ENCODE data around the gene EEF2K.

Gene EEF2K

GRCh38 chr16:22285080-22285479, 79.0 kb downstream of the EEF2K start:
- Histone ChIP-seq H3K9me3 (ENCODE audit: insufficient read depth, low read length) (peaks cover 11% of the 10 kb centered on the region), H3K4me1 (ENCODE audit: insufficient read depth, insufficient read length) (peaks cover 5% of the 10 kb centered on the region), H3K36me3 (ENCODE audit: insufficient read depth, insufficient read length, low read length) (peaks cover 28% of the 10 kb centered on the region), H3K27me3 (ENCODE audit: insufficient read depth, insufficient read length) (no peaks in the 10 kb centered on the region), H3K9ac (ENCODE audit: insufficient read length, low read depth) (no peak overlapping the region), H3K4me3 (ENCODE audit: insufficient read length, low read depth) (no peak overlapping the region)
- DNase-seq (ENCODE audit: low read depth, low spot score), result no peak
- TF ChIP-seq YY1 (IDR thresholded peaks at IDR 0.05; ENCODE audit: insufficient read depth, insufficient read length) (no peak), SUZ12 (IDR thresholded peaks at IDR 0.05; ENCODE audit: extremely low read depth, insufficient read depth, insufficient read length) (no peak), ZNF274 (IDR thresholded peaks at IDR 0.05; ENCODE audit: low read depth, low read length) (no peak)

DNA sequence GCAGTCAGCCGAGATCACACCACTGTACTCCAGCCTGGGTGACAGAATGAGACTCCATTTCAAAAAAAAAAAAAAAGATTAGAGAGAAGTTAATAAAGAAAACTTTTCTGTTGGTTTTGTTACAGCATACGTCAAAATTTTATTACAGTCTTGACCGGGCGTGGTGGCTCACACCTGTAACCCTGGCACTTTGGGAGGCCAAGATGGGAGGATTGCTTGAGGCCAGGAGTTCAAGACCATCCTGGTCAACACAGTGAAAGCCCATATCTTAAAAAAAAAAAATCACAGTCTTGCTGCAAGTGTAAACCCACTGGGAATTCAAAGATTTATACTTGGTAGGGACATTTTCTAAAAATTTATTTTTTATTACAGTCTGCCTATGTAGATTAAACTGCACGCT, 84.9 kb downstream of the EEF2K start:
- no peak overlapping the region for H3K9ac ChIP-seq (ENCODE audit: insufficient read length, low read depth)
- H3K36me3 ChIP-seq (ENCODE audit: insufficient read depth, insufficient read length, low read length), result no peaks in the 10 kb centered on the region
- H3K4me1 ChIP-seq (ENCODE audit: insufficient read depth, insufficient read length), result peaks cover 3% of the 10 kb centered on the region
- no peak overlapping the region for H3K4me3 ChIP-seq (ENCODE audit: insufficient read length, low read depth)
- no peaks in the 10 kb centered on the region for H3K27me3 ChIP-seq (ENCODE audit: insufficient read depth, insufficient read length)
- no peak for TF ChIP-seq SUZ12 (IDR thresholded peaks at IDR 0.05; ENCODE audit: extremely low read depth, insufficient read depth, insufficient read length)
- TF ChIP-seq ZNF274 (IDR thresholded peaks at IDR 0.05; ENCODE audit: low read depth, low read length), result no peak
- TF ChIP-seq YY1 (IDR thresholded peaks at IDR 0.05; ENCODE audit: insufficient read depth, insufficient read length), result no peak
- DNase-seq (ENCODE audit: low read depth, low spot score), result no peak
- no peaks in the 10 kb centered on the region for H3K9me3 ChIP-seq (ENCODE audit: insufficient read depth, low read length)

DNA sequence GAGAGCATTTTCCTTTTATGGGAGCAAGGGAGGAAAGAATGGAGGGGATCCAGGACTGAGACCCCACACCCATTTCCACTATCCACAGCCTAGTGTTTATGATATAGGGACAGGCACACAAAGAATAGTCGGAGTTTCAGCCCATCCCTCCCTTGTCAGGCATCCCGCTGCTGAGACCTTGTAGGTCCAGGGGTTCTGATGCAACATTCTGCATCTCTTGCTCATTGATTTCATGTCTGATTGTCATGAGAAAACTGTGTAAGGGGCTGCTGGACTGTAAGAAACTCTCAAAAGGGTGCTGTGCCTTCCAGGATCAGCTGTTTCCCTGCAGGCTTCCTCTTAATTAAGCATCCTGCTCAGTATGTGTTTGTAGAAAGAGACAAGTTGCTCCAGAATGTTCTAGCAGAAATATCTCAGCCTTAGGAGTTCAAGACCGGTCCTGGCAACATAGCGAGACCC, 85.8 kb downstream of the EEF2K start:
- TF ChIP-seq YY1 (IDR thresholded peaks at IDR 0.05; ENCODE audit: insufficient read depth, insufficient read length) (no peak), SUZ12 (IDR thresholded peaks at IDR 0.05; ENCODE audit: extremely low read depth, insufficient read depth, insufficient read length) (no peak), ZNF274 (IDR thresholded peaks at IDR 0.05; ENCODE audit: low read depth, low read length) (no peak)

DNA sequence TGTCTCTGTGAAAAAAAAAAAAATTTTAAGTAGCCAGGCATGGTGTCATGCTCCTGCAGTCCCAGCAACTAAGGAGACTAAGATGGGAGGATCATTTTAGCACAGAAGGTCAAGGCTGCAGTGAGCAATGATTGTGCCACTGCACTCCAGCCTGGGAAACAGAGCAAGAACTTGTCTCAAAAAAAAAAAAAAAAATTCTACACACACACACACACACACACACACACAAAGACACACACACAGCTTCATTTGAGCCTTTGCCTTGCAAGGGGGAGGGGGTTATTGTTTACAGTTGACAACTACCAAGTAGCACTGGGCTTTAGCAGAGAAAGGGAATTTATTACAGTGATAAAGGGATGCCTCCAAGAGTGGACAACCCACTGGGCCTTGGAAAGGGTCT, 86.2 kb downstream of the EEF2K start:
- Histone ChIP-seq H3K4me3 (ENCODE audit: insufficient read length, low read depth) (no peak overlapping the region), H3K9me3 (ENCODE audit: insufficient read depth, low read length) (no peaks in the 10 kb centered on the region), H3K4me1 (ENCODE audit: insufficient read depth, insufficient read length) (peaks cover 3% of the 10 kb centered on the region), H3K27me3 (ENCODE audit: insufficient read depth, insufficient read length) (no peaks in the 10 kb centered on the region), H3K36me3 (ENCODE audit: insufficient read depth, insufficient read length, low read length) (no peaks in the 10 kb centered on the region), H3K9ac (ENCODE audit: insufficient read length, low read depth) (no peak overlapping the region)
- DNase-seq (ENCODE audit: low read depth, low spot score), result no peak
- TF ChIP-seq SUZ12 (IDR thresholded peaks at IDR 0.05; ENCODE audit: extremely low read depth, insufficient read depth, insufficient read length) (no peak), ZNF274 (IDR thresholded peaks at IDR 0.05; ENCODE audit: low read depth, low read length) (no peak), YY1 (IDR thresholded peaks at IDR 0.05; ENCODE audit: insufficient read depth, insufficient read length) (no peak)

More for the DNA sequence above, 85.8 kb downstream of the EEF2K start:
- no peaks in the 10 kb centered on the region for H3K36me3 ChIP-seq (ENCODE audit: insufficient read depth, insufficient read length, low read length)
- H3K27me3 ChIP-seq (ENCODE audit: insufficient read depth, insufficient read length), result no peaks in the 10 kb centered on the region
- no peaks in the 10 kb centered on the region for H3K9me3 ChIP-seq (ENCODE audit: insufficient read depth, low read length)
- H3K4me3 ChIP-seq (ENCODE audit: insufficient read length, low read depth), result no peak overlapping the region
- peaks cover 3% of the 10 kb centered on the region for H3K4me1 ChIP-seq (ENCODE audit: insufficient read depth, insufficient read length)
- no peak overlapping the region for H3K9ac ChIP-seq (ENCODE audit: insufficient read length, low read depth)
- DNase-seq (ENCODE audit: low read depth, low spot score), result no peak

DNA sequence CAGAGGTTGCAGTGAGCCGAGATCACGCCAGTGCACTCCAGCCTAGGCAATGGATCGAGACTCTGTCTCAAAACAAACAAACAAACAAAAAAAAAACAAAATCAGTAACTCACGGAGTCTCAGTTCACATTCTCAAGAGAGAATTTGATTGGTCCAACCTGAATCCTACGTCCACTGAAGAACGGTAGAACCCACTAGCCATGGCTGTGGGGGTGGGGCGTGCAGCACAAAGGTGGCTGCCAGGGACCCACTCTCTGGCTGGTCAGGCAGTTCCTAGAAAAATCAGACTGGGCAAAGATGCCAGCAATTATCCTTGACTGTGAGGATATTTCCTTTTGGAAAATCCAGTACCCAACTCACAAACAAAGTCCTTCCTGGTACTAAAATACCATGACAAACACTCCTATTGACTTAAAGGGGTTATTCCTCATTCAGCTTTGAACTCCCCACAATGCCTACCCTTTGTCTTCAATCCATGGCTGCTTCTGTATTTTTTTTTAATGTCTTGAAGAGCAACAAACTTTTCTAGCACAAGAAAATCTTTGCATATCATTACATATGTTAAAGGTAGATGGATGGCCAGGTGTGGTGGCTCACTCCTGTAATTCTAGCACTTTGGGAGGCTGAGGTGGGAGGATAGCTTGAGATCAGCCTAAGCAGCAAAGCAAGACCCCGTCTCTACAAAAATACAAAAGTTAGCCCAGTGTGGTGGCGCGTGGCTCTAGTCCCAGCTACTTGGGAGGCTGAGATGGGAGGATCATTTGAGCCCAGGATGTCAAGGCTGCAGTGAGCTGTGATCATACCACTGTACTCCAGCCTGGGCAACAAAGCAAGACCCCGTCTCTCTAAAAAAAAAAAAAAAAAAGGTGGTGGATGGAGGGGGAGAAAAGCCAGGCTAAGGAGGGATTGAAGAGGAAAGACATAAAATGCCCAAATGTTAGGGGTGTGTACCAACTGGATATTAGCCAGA, 87.3 kb downstream of the EEF2K start:
- no peaks in the 10 kb centered on the region for H3K27me3 ChIP-seq (ENCODE audit: insufficient read depth, insufficient read length)
- H3K4me3 ChIP-seq (ENCODE audit: insufficient read length, low read depth), result no peak overlapping the region
- peaks cover 3% of the 10 kb centered on the region for H3K4me1 ChIP-seq (ENCODE audit: insufficient read depth, insufficient read length)
- no peak for DNase-seq (ENCODE audit: low read depth, low spot score)
- no peak for TF ChIP-seq ZNF274 (IDR thresholded peaks at IDR 0.05; ENCODE audit: low read depth, low read length)
- no peak overlapping the region for H3K9ac ChIP-seq (ENCODE audit: insufficient read length, low read depth)
- H3K9me3 ChIP-seq (ENCODE audit: insufficient read depth, low read length), result no peaks in the 10 kb centered on the region
- no peaks in the 10 kb centered on the region for H3K36me3 ChIP-seq (ENCODE audit: insufficient read depth, insufficient read length, low read length)

- H3K4me3 ChIP-seq (ENCODE audit: insufficient read length, low read depth), result peak overlapping the region; percentile 61
- peaks cover 5% of the 10 kb centered on the region for H3K4me1 ChIP-seq (ENCODE audit: insufficient read depth, insufficient read length)
Measured at GRCh38 chr16:22296225-22297113, 90.4 kb downstream of the EEF2K start.

More at GRCh38 chr16:22296225-22297113, 90.4 kb downstream of the EEF2K start:
- DNase-seq (ENCODE audit: low read depth, low spot score), result no peak
- Histone ChIP-seq H3K27me3 (ENCODE audit: insufficient read depth, insufficient read length) (no peaks in the 10 kb centered on the region), H3K9ac (ENCODE audit: insufficient read length, low read depth) (peak overlapping the region; percentile 68), H3K9me3 (ENCODE audit: insufficient read depth, low read length) (no peaks in the 10 kb centered on the region), H3K36me3 (ENCODE audit: insufficient read depth, insufficient read length, low read length) (peaks cover 27% of the 10 kb centered on the region)
- TF ChIP-seq YY1 (IDR thresholded peaks at IDR 0.05; ENCODE audit: insufficient read depth, insufficient read length) (no peak), SUZ12 (IDR thresholded peaks at IDR 0.05; ENCODE audit: extremely low read depth, insufficient read depth, insufficient read length) (no peak), ZNF274 (IDR thresholded peaks at IDR 0.05; ENCODE audit: low read depth, low read length) (no peak)

Measured in NT2/D1 (cell line).